Tibial artery (tissue), 4 donors: ENCODE measurements around the gene MMS19.
A peak's percentile ranks its signal among the peaks of the same experiment; 100 is the strongest.

Experiments
- DNase-seq, 2 donors: peaks; one replicate each; pipeline ENCODE4 v3.0.0-alpha.2; 2019
- H3K27ac ChIP-seq, 2 donors: fragments of 200-600 bp; sonication (generic) in 1 of 2; 1 replicate in 1 of 2; 2 replicates in 1 of 2; pipeline ENCODE4 v1.5.1; 2018 to 2019; ENCODE audit warnings: mild to moderate bottlenecking in 1 of 2
- H3K27me3 ChIP-seq, 2 donors: fragments of 200-600 bp; sonication (generic) in 1 of 2; one replicate each; pipeline versions ENCODE4 v1.5.1 to v1.6.0; 2016 to 2019
- H3K36me3 ChIP-seq, 3 donors: fragments of 200-600 bp; sonication (generic) in 2 of 3; one replicate each; pipeline ENCODE4 v1.5.1; 2016 to 2019; ENCODE audit warnings: mild to moderate bottlenecking in 2 of 3
- H3K4me1 ChIP-seq, 4 donors: fragments of 200-600 bp; sonication (generic) in 2 of 4; 1 replicate in 3 of 4; 2 replicates in 1 of 4; pipeline ENCODE4 v1.5.1; 2016 to 2019
- H3K4me3 ChIP-seq, 2 donors: fragments of 200-600 bp; sonication (generic) in 1 of 2; 1 replicate in 1 of 2; 2 replicates in 1 of 2; pipeline ENCODE4 v1.5.1; 2018 to 2019; ENCODE audit warnings: mild to moderate bottlenecking in 2 of 2
- H3K9me3 ChIP-seq, 3 donors: fragments of 200-600 bp; sonication (generic) in 1 of 3; one replicate each; pipeline ENCODE4 v1.5.1; 2016 to 2019
- intact Hi-C: fragments of 100-400 bp; cut with DNase I; formaldehyde crosslinking; loops from one replicate; pipeline ENCODE4 v1.15.0; 2023; ENCODE audit warnings: low total_unique reads
- TF ChIP-seq, protein P1 (sequence below), 2 experiments: fragments of 200-600 bp in 1 of 2; fragments of 450-650 bp in 1 of 2; IDR thresholded peaks; one replicate each; pipeline ENCODE4 v1.5.1; 2017 to 2019; ENCODE audit warnings: antibody characterized with exemption in 2 of 2, mild to moderate bottlenecking in 1 of 2, moderate library complexity in 1 of 2

Gene MMS19

DNA sequence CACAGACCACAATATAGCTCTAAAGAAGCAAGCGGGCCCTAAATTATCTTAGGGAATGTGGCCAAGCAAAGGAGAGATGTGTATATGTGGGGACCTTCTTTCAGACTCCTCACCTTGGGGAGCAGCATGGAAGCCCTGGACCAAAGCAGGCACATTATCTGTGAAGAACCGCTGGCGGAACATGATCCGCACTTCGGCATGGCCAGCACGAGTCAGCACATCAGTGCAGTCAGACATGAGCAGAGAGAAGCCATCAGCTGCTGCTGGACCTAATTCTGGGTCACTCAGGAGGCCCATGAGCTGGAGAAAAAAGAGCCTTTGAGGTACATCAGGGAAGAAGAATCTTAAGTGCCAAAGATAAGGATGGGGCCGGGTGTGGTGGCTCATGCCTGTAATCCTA, 38.3 kb downstream of the MMS19 start:
- H3K4me3 ChIP-seq, result no peak overlapping the region
- no peaks in the 10 kb centered on the region for H3K9me3 ChIP-seq
- DNase-seq, result no peak
- H3K27me3 ChIP-seq, result no peaks in the 10 kb centered on the region
- H3K27ac ChIP-seq, result no peak overlapping the region
- intact Hi-C loops, result loop anchor here (5.0 kb wide), 1 partner anchor 92 kb away; no protein-coding TSS in a partner anchor
- H3K4me1 ChIP-seq, result peaks cover 0 to 4% (median 0%) of the 10 kb centered on the region in 4 donors
- H3K36me3 ChIP-seq, result peaks cover 76 to 94% (median 90%) of the 10 kb centered on the region in 3 donors
- TF ChIP-seq, protein P1, sequence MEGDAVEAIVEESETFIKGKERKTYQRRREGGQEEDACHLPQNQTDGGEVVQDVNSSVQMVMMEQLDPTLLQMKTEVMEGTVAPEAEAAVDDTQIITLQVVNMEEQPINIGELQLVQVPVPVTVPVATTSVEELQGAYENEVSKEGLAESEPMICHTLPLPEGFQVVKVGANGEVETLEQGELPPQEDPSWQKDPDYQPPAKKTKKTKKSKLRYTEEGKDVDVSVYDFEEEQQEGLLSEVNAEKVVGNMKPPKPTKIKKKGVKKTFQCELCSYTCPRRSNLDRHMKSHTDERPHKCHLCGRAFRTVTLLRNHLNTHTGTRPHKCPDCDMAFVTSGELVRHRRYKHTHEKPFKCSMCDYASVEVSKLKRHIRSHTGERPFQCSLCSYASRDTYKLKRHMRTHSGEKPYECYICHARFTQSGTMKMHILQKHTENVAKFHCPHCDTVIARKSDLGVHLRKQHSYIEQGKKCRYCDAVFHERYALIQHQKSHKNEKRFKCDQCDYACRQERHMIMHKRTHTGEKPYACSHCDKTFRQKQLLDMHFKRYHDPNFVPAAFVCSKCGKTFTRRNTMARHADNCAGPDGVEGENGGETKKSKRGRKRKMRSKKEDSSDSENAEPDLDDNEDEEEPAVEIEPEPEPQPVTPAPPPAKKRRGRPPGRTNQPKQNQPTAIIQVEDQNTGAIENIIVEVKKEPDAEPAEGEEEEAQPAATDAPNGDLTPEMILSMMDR (IDR thresholded peaks at IDR 0.05), result no peak

DNA sequence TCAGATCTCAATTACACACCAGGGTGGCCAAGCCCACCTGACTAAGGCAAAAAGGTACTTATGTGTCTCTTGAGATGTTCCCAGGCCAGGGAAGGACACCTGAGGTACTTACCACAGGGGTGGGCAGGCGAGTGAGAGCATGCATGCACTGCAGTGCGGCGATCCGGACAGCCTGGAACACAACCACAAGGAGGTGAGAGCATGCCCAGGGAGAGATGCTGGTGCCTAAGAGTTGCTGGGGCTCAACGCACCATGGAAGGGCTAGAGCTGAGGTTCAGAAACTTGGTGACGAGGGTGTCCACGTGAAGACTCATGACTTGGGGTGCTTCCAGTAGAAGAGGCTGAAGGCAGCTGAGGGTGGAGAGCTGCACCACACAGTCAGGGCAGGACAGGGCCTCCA, 39.1 kb downstream of the MMS19 start:
- no peaks in the 10 kb centered on the region for H3K9me3 ChIP-seq
- intact Hi-C loops, result no loop called here
- DNase-seq, result no peak
- no peak overlapping the region for H3K27ac ChIP-seq
- H3K4me3 ChIP-seq, result no peak overlapping the region
- H3K36me3 ChIP-seq, result peaks cover 74 to 94% (median 86%) of the 10 kb centered on the region in 3 donors
- TF ChIP-seq, protein P1 (IDR thresholded peaks at IDR 0.05), result no peak
- no peaks in the 10 kb centered on the region for H3K27me3 ChIP-seq
- peaks cover 0 to 12% (median 6%) of the 10 kb centered on the region in 4 donors for H3K4me1 ChIP-seq

DNA sequence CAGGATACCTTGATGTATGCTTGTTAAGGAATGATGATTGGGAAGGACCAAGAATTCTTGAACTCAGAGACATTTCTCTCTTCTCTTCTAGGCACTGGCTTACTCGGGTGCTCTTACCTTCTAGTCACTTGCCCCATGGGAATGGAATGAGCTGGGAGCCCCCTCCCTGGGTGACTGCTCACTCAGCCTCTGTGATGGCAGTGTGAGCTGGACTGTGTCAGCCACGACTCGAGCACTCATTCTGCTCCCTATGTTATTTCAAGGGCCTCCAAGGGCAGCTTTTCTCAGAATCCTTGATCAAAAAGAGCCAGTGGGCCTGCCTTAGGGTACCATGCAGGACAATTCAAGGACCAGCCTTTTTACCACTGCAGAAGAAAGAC, 41.5 kb downstream of the MMS19 start:
- Histone ChIP-seq H3K4me3 (no peak overlapping the region), H3K27ac (no peak overlapping the region), H3K9me3 (no peaks in the 10 kb centered on the region), H3K4me1 (peaks cover 0 to 15% (median 10%) of the 10 kb centered on the region in 4 donors), H3K27me3 (no peaks in the 10 kb centered on the region), H3K36me3 (peaks cover 56 to 93% (median 69%) of the 10 kb centered on the region in 3 donors)
- DNase-seq, result no peak
- intact Hi-C loops, result no loop called here
- TF ChIP-seq, protein P1 (IDR thresholded peaks at IDR 0.05), result no peak

DNA sequence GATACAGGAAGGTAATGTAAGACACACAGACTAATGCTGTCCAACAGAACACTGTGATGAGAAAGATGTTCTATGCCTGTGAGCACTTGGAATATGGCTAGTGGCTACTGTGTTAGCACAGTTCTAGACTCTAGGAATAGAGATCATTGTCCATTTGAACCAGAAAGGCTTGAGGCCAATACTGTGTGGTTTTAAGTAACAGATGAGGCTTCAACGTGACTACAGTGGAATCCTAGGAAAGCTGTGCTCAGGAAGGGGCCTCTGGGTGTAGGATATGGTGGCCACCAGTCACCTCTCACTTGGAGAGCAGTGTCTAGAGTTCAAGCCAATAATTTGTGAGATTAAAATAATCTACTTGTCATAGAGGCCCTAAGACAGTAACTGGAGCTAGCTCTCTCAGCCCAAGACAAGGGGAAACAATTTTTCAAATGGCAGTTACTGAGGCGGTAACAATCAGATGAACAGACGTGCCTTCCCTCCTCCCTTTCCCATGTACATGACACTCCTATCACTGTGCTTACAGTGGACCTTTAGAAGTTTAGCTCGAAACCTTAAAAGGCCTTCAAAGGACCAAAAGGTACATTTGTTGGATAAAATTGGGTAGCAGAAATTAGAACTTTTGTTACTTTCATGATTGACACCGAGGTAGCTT, 42.1 kb downstream of the MMS19 start:
- no peaks in the 10 kb centered on the region for H3K27me3 ChIP-seq
- no peaks in the 10 kb centered on the region for H3K9me3 ChIP-seq
- H3K36me3 ChIP-seq, result peaks cover 51 to 88% (median 65%) of the 10 kb centered on the region in 3 donors
- H3K4me3 ChIP-seq, result no peak overlapping the region
- TF ChIP-seq, protein P1 (IDR thresholded peaks at IDR 0.05), result no peak
- peak overlapping the region in 1 of 2 donors; percentile 5 for H3K27ac ChIP-seq
- intact Hi-C loops, result no loop called here
- DNase-seq, result no peak
- H3K4me1 ChIP-seq, result peaks cover 0 to 15% (median 10%) of the 10 kb centered on the region in 4 donors

DNA sequence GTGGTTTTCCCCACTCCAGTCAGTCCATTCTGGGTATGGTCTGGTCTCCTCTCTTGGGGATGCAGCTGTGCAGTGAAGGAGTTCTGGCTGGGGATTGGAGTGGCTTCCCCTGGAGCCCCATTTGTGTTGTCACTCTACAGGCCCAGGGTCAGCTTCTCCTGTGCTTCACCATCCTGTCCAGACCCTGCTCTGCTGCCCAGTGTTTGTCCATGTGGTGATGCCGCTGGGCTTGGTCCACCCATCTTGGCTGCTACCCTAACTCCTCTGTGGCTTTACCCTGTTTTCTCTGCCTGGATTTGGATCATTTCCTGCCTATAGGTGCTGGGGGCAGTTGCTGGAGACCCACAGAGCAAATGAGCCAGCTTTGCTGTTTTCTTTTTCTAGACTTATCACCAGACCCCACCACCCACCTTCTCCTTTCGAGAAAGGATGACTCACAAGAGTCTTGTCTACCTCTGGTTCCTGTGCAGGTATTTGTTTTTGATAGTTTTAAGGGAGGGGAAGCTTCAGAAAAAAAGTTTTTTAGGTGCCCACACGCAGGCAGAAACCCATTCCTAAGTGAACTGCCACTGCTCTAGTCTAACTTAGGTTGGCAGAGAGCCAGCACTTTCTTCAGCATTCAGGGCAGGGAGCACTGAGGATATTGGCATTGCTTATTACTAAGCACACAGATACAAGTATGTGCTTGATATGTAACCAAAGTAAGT, 43.7 kb downstream of the MMS19 start:
- Histone ChIP-seq H3K4me1 (peaks cover 0 to 25% (median 14%) of the 10 kb centered on the region in 4 donors), H3K9me3 (no peaks in the 10 kb centered on the region), H3K27ac (peak overlapping the region; percentile 6 to 30), H3K36me3 (peaks cover 34 to 72% (median 48%) of the 10 kb centered on the region in 3 donors), H3K27me3 (no peaks in the 10 kb centered on the region), H3K4me3 (no peak overlapping the region)
- peak in 1 of 2 donors; percentile 41 for DNase-seq
- intact Hi-C loops, result no loop called here
- TF ChIP-seq, protein P1 (IDR thresholded peaks at IDR 0.05), result no peak
